ENCODE data around the gene LRMDA.

LRMDA gene

DNA sequence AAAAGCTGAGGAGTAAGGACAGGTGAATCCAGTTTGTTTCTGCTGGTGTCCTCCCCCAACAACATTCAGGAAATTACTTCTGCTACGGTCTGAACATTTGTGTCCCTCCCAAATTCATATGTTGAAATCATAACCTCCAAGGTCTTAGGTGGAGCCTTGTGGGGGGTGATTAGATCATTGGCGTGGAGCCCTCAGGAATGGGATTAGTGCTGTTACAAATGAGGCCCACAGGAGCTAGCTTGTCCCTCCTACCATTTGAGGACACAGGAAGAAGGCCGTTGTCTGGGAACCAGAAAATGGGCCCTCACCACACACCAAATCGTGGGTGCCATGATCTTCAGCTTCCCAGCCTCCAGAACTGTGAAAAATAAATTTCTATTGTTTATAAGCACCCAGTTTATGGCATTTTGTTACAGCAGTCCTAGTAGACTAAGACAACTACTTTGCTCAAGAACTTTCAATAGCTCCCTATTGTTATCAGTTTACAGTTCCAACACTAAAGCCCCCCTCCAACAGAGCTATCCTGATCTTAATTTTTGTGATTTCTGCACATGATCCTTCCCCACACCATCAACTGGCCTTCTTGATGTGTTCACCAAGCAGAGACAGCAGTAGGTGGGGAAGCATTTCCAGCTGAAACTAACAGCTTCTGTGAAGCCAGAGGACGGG, 2.1 kb upstream of the LRMDA start:
- TF ChIP-seq CTCF (IDR thresholded peaks at IDR 0.05; ENCODE audit: low read depth, low read length, missing control alignments): no peak
- H3K4me3 ChIP-seq (ENCODE audit: low read depth, low read length): no peak overlapping the region
- no peak for DNase-seq (ENCODE audit: low read depth)
- in situ Hi-C loops (cut with HindIII; ENCODE audit: low sequenced_read_pairs): no loop called here

- no peak overlapping the region for H3K4me3 ChIP-seq (ENCODE audit: low read depth, low read length)
- in situ Hi-C loops (cut with HindIII; ENCODE audit: low sequenced_read_pairs): loop anchor here (5.0 kb wide), 1 partner anchor 102 kb away; no protein-coding TSS in a partner anchor
- DNase-seq (ENCODE audit: low read depth): no peak
- no peak for TF ChIP-seq CTCF (IDR thresholded peaks at IDR 0.05; ENCODE audit: low read depth, low read length, missing control alignments)
Observed at GRCh38 chr10:75430000-75430763, 1.2 kb upstream of the LRMDA start.

GRCh38 chr10:75432176-75432575, 752 bp downstream of the LRMDA start:
- in situ Hi-C loops (cut with HindIII; ENCODE audit: low sequenced_read_pairs): loop anchor here (5.0 kb wide), 1 partner anchor 100 kb away; no protein-coding TSS in a partner anchor
- no peak for DNase-seq (ENCODE audit: low read depth)
- no peak overlapping the region for H3K4me3 ChIP-seq (ENCODE audit: low read depth, low read length)
- TF ChIP-seq CTCF (IDR thresholded peaks at IDR 0.05; ENCODE audit: low read depth, low read length, missing control alignments): no peak

DNA sequence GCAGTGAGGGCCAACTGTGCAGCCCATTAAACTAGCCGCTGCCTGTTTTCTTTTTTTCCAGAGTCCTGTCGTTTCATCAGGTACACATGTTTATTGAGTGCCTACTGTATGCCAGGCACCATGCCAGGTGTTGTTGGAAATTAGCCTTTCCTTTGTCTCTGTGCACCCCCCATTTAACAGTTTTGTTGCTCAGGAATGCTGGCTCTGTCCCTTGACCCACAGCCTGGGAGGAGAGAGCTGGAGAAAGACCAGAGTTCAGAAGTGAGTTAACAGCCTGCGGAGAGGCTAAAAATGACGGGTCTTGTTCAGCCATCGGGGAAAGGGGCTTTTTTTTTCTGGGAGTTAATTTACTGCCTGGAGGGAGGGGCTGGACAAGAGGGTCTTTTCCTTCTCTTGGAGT, 1.3 kb downstream of the LRMDA start:
- TF ChIP-seq CTCF (IDR thresholded peaks at IDR 0.05; ENCODE audit: low read depth, low read length, missing control alignments): no peak
- H3K4me3 ChIP-seq (ENCODE audit: low read depth, low read length): no peak overlapping the region
- DNase-seq (ENCODE audit: low read depth): no peak
- in situ Hi-C loops (cut with HindIII; ENCODE audit: low sequenced_read_pairs): loop anchor here (5.0 kb wide), 1 partner anchor 100 kb away; no protein-coding TSS in a partner anchor

GRCh38 chr10:75433216-75433615, 1.8 kb downstream of the LRMDA start:
- TF ChIP-seq CTCF (IDR thresholded peaks at IDR 0.05; ENCODE audit: low read depth, low read length, missing control alignments): no peak
- no peak for DNase-seq (ENCODE audit: low read depth)
- in situ Hi-C loops (cut with HindIII; ENCODE audit: low sequenced_read_pairs): loop anchor here (5.0 kb wide), 1 partner anchor 99 kb away; no protein-coding TSS in a partner anchor
- H3K4me3 ChIP-seq (ENCODE audit: low read depth, low read length): no peak overlapping the region

GRCh38 chr10:75434291-75434690, 2.9 kb downstream of the LRMDA start:
- no peak overlapping the region for H3K4me3 ChIP-seq (ENCODE audit: low read depth, low read length)
- in situ Hi-C loops (cut with HindIII; ENCODE audit: low sequenced_read_pairs): loop anchor here (5.0 kb wide), 1 partner anchor 98 kb away; no protein-coding TSS in a partner anchor

More at GRCh38 chr10:75434291-75434690, 2.9 kb downstream of the LRMDA start:
- no peak for TF ChIP-seq CTCF (IDR thresholded peaks at IDR 0.05; ENCODE audit: low read depth, low read length, missing control alignments)
- DNase-seq (ENCODE audit: low read depth): no peak

All from astrocyte of the cerebellum (primary cell).